Stimulated activated CD8-positive, alpha-beta memory T cell treated with anti-CD3 and anti-CD28 coated beads, Interleukin-2, amount 100 ng/mL, for 48 hours (primary cell): ENCODE measurements around the gene PPP4R4.
"Not testable (repeated sequence)": the region's sequence is repeated elsewhere in the genome, so short reads cannot be mapped to it uniquely, and the experiment has no call there.

Experiments used
- DNase-seq, 2 donors: peaks; one replicate each; pipeline ENCODE4 v3.0.0-alpha.2; 2020; ENCODE audit warnings: low read depth in 2 of 2

Gene PPP4R4

GRCh38 chr14:94143711-94144110 lies 30.4 kb upstream of the PPP4R4 start:
- DNase-seq, result no peak

- DNase-seq, result no peak
These were observed 29.4 kb upstream of the PPP4R4 start for GRCh38 chr14:94144765-94145164.

- DNase-seq, result no peak
These were observed 28.1 kb upstream of the PPP4R4 start for GRCh38 chr14:94145902-94146527.

GRCh38 chr14:94152676-94153075 lies 21.4 kb upstream of the PPP4R4 start:
- DNase-seq, result no peak

- DNase-seq, result no peak
These were observed 20.3 kb upstream of the PPP4R4 start for GRCh38 chr14:94153750-94154342.

- DNase-seq, result not testable (repeated sequence)
These were observed 18.0 kb upstream of the PPP4R4 start for GRCh38 chr14:94156143-94156542.

GRCh38 chr14:94157197-94157596 lies 16.9 kb upstream of the PPP4R4 start:
- no peak for DNase-seq

- no peak for DNase-seq
These were observed 15.8 kb upstream of the PPP4R4 start for GRCh38 chr14:94158239-94158883.

- DNase-seq, result no peak
These were observed 13.1 kb upstream of the PPP4R4 start for GRCh38 chr14:94161058-94161457.

GRCh38 chr14:94161981-94162380 lies 12.1 kb upstream of the PPP4R4 start:
- no peak for DNase-seq

GRCh38 chr14:94162466-94162865 lies 11.7 kb upstream of the PPP4R4 start:
- no peak for DNase-seq

GRCh38 chr14:94163796-94164195 lies 10.3 kb upstream of the PPP4R4 start:
- DNase-seq, result no peak

GRCh38 chr14:94164685-94165431 lies 9.3 kb upstream of the PPP4R4 start:
- no peak for DNase-seq

GRCh38 chr14:94165744-94166143 lies 8.4 kb upstream of the PPP4R4 start:
- no peak for DNase-seq

- DNase-seq, result no peak
These were observed 4.0 kb upstream of the PPP4R4 start for GRCh38 chr14:94170136-94170535.

- no peak for DNase-seq
These were observed 2.9 kb upstream of the PPP4R4 start for GRCh38 chr14:94171208-94171607.

- no peak for DNase-seq
These were observed 1.6 kb upstream of the PPP4R4 start for GRCh38 chr14:94172545-94172944.

- DNase-seq, result no peak
These were observed 644 bp upstream of the PPP4R4 start for GRCh38 chr14:94173471-94173884.

GRCh38 chr14:94174604-94175010 lies 485 bp downstream of the PPP4R4 start:
- DNase-seq, result no peak

- no peak for DNase-seq
These were observed 1.1 kb downstream of the PPP4R4 start for GRCh38 chr14:94175011-94175745.

- no peak for DNase-seq
These were observed 1.6 kb downstream of the PPP4R4 start for GRCh38 chr14:94175747-94176146.

- no peak for DNase-seq
These were observed 2.7 kb downstream of the PPP4R4 start for GRCh38 chr14:94176808-94177207.
